ENCODE data around the gene LRRC10B. TPM values are rescaled to one million over a fixed set of nuclear protein-coding genes. Genes with fewer than 3 reads are reported as not detected.

LRRC10B gene
- total and polyA plus RNA-seq, 2 of the 8 experiments (the other 6 are each of a cell fraction or from before 2014, with no cell fraction given), result 0.47 to 0.71 TPM

GRCh38 chr11:61534025-61534932, 25.7 kb downstream of the LRRC10B start (continued):
- TF ChIP-seq CHD7 (IDR thresholded peaks at IDR 0.05; ENCODE audit: insufficient replicate concordance, low read length) (no peak), POLR2AphosphoS5 (IDR thresholded peaks at IDR 0.05; ENCODE audit: low read depth, low read length) (no peak), CTBP2 (IDR thresholded peaks at IDR 0.05; ENCODE audit: borderline replicate concordance, insufficient read depth, insufficient read length, low read length) (no peak), BRCA1 (IDR thresholded peaks at IDR 0.05; ENCODE audit: low read depth, low read length) (no peak), SRF (IDR thresholded peaks at IDR 0.05; ENCODE audit: low read depth, low read length) (no peak), ATF3 (IDR thresholded peaks at IDR 0.05; ENCODE audit: insufficient read depth, low read depth, low read length) (no peak), EZH2 (IDR thresholded peaks at IDR 0.05; ENCODE audit: low read depth, low read length, severe bottlenecking) (no peak), EGR1 (IDR thresholded peaks at IDR 0.05; ENCODE audit: borderline replicate concordance, low read depth, low read length) (no peak), GABPA (IDR thresholded peaks at IDR 0.05; ENCODE audit: borderline replicate concordance, insufficient read depth, low read length) (no peak)
